Left lobe of liver (tissue), 2 donors: ENCODE measurements around the gene BRSK2. TPM values are rescaled to one million over a fixed set of nuclear protein-coding genes. Genes with fewer than 3 reads are reported as not detected.

Experiments
- ATAC-seq: fragments of 200-7000 bp; cut with Tn5 transposase; one replicate; pipeline ENCODE4 v1.9.1; 2020; ENCODE audit warnings: mild to moderate bottlenecking, moderate library complexity
- DNase-seq: peaks from one replicate; pipeline ENCODE4 v3.0.0-alpha.2; 2020; ENCODE audit warnings: low spot score
- total RNA-seq: library from RNA; stranded (reverse); gene quantifications from one replicate; pipeline ENCODE4 v1.2.1, GENCODE V29; 2021
- donor health status: DM: no; HTN: no; CAD: no; lungs with moderate emphysema.
- donor health status: DM: no; HTN: yes; CAD: no.

The BRSK2 gene
- total RNA-seq, 1 donor from 2014 or later: 0.18 TPM

DNA sequence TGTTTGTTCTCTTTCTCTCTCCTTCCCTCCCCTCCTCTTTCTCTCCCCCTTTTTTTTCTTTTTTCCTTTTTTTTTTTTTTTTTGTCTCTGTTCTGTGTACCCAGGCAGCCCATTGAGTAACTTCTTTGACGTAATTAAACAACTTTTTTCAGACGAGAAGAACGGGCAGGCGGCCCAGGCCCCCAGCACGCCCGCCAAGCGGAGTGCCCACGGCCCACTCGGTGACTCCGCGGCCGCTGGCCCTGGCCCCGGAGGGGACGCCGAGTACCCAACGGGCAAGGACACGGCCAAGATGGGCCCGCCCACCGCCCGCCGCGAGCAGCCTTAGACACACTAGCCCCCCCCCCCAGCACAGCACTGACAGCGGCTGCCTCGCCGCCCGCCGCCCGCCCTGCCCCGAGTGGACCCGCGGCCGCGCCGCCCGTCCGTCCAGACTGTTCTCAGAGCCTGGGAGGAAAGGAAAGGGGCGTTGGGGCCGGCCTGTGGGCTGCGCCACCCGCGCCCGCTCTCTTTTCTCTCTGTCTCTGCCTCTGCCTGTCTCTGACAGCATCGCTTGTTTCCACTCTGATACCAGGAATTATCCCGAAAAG lies 70.8 kb downstream of the BRSK2 start:
- ATAC-seq (peak; percentile 40), DNase-seq (no peak)

- no peak for DNase-seq
Measured at GRCh38 chr11:1460986-1461825, 71.5 kb downstream of the BRSK2 start.

GRCh38 chr11:1461826-1462697 lies 72.3 kb downstream of the BRSK2 start:
- ATAC-seq (no peak), DNase-seq (no peak)

More at GRCh38 chr11:1460986-1461825, 71.5 kb downstream of the BRSK2 start:
- no peak for ATAC-seq

- DNase-seq (no peak), ATAC-seq (no peak)
Measured at GRCh38 chr11:1462698-1462975, 72.9 kb downstream of the BRSK2 start.

GRCh38 chr11:1463056-1463455 lies 73.3 kb downstream of the BRSK2 start:
- DNase-seq: no peak
- ATAC-seq: no peak

DNA sequence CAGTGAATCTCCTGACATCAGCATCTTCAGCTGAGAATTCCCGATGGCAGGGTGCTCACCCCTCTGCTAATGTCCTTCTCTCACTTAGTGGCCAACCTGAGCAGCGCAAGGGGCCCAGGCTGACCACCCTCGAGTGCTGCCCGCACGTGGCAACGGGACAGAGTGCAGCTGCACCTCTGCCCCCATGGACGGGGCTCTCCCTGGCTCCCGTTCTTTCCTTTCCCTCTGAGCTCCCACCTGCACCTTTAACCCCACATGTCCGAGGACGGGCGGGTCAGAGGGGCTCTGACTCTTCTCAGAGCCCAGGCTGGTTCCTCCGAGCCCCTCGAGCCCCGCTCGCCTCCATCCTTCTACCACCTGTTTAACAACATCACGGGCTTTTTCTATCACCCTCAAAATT lies 77.0 kb downstream of the BRSK2 start:
- DNase-seq (no peak), ATAC-seq (no peak)

- ATAC-seq (no peak), DNase-seq (no peak)
Measured at GRCh38 chr11:1467270-1467669, 77.5 kb downstream of the BRSK2 start.

- ATAC-seq: peak; percentile 40
- no peak for DNase-seq
Measured at GRCh38 chr11:1468002-1468401, 78.3 kb downstream of the BRSK2 start.

DNA sequence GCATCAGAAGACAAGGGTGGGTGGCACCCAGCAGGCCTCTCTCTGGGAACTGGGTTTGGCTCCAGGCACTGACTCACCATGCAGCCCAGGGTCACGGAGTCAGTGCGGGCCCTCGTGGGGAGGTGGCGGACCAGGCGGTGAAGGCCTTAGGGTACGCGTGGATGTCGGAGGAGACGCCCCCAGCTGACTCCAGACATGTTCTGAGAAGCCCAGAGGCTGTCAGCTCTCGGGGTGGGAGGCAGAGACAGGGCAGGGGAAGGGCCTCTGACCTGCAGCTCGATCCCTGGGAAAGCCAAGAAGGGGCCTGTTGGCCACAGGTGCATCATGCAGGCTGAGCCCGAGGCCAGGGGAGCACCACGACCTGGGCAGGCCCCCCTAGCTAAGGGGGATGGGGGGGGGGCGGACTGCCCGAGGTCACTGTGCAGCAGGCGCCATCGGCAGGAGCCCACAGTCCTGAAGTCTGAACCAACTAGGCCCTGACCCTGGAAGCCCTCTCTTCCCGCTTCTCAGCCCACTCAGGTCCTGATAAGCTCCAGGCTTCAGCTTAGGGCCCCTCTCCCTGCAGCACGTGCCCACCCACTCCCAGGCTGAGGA lies 78.8 kb downstream of the BRSK2 start:
- DNase-seq (no peak), ATAC-seq (no peak)

DNA sequence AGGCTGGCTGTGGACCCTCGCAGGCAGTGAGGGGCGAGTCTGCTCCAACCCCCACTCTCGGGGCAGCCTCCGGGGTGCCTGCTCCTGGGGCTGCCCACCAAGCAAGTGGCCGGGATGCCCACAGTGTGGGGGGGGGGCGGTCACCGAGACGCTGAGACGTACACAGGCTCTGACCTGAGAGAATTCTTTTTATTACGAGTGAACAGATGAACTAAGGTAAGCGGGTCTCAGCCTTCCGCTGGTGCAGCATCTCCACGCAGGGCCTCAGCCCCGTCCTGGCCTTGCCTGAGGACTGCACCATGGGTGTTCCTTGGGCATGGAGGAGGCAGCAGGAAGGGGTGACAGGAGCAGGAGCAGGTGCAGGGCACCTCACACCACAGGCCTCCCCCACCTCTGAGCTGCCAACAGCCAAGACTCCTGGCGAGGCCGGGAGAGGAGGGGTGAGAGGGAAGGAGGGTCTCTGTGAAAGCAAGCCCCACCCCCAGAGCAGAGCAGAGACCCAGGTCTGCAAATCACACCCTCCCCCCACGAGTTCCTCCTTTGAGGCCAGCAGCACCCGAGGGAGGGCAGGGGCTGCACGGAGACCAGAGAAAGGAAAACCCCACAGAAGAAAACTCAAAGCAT lies 79.7 kb downstream of the BRSK2 start:
- DNase-seq: no peak

DNA sequence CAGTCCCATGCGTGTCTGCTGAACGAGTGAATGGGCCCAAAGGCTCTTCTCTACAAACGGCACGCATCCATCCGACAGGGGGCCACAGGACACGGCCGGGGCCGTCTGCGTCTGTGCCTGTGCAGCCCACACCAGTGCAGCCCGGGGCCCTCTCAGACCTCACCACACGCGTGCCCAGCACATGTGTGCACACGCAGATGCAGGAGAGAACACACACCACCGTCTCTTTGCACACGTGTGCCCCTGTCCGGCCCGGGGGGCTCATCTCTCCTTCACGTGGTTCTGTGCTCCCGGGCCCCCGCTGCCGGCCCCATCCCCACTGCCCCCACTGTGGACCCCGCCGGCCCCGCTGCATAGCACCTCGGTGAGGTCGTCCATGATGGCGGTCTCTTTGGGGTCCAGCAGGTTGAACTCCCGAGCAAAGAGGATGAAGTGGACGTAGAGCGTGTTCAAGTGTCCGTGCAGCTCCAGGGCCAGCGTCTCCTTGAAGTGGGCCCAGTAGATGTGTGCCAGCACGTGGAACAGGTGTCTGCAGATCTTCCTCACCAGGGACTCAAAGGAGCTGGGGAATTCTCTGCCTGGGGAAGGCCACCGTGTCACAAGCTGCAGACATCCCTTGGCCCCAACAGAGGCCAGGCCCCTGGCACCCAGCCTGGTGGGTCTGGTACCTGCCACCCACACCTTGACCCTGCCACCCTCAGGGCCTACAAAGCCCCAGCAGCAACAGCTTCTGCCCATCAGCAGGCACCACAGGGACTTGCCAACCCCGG lies 80.4 kb downstream of the BRSK2 start:
- ATAC-seq (no peak), DNase-seq (no peak)

More for the DNA sequence above, 79.7 kb downstream of the BRSK2 start:
- no peak for ATAC-seq

DNA sequence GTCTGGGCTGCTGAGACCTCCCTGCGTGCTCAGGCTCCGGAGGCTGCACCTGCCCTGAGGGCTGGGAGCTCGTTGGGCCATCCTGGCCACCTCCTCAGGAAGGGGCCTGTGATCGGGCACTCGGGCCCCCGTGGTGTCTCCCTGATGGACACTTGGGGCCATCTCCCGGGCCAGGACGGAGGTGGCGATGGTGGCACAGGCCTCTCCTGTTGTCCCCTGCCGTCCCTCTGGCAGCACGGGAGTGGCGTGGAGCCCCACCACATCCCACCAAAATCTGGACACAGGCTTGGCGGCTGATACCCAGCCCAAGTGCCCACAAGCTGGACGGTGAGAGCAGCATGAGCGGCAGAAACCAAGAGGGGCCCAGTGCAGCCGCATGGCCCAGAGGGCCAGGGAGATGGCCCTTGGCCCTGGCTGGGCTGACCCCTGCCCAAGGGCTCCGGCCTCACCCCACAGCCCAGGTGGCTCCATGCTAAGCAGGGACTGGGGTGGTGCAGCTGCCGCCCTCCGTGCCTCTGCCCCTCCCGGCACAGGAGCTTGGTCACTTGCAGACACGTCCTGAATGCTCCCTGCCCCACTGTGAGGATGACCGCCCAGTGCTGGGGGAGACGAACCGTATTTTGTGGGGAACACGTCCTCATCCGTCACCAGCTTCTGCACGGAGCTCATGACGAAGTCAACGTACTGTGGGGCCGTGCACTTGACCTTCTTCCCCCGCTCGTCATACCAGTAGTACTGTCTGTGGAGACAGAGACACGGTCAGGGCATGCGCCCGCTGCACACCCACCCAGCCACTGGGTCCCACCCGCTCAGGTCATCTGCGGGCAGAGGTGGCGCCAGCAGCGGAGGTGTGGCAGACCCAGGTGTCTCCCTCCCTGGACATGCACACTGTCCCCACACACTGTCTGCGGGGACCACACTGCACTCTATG lies 81.2 kb downstream of the BRSK2 start:
- DNase-seq (no peak), ATAC-seq (no peak)

DNA sequence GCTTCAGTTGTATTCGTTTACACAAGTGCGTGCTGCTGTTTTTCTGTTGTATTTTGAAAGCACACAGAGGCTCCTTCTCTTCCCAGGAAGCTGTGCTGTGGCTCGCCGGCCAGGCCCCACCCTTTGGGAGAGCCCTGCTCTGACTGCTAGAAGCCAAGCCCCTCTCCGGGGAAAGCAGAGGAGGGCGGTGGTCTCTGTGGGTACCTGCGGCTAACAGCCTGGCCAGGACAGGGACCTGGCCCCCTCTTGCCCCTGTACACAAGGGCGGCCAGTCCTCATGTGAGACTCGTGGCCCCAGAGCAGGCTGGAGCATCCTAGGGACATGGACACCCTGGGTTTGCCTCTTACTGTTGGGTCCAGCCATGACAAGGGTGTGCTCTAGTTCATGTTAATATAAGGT lies 82.0 kb downstream of the BRSK2 start:
- DNase-seq (no peak), ATAC-seq (no peak)

DNA sequence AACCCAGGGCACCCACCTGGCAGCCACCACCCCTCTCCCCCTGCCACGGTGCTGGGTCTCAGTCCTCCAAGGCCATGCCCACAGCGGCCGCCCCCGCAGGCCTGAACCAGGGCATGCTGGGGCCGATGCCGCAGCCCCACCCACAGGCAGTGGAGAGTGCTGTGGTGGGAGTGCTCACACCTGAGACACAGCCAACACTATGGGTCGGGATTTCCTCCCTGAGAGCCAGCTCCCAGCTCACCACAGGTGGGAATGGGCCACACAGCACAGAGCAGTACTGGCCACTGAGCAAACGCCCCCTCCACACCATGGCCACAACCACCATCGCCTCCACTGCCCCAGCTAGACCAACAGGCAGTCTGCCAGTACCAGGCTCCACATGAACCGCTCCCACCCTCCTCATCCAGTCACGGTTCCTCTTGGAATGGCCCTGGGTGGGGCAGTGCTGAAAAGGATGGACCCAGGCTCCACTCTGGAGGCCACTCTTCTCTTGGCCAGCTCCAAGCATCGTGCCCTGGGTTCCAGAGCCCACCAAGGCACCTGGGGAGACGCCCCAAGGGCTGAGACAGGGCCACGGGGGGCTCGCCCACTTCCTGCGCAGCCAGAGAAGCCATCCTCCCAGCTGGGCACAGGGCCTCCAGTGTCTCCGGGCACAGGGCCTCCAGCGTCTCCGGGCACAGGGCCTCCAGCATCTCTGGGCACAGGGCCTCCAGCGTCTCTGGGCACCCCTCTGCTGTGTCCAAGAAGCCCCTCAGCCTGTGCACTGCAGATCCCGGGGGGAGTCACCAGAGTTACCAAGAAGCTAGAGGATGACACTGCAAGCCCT lies 82.7 kb downstream of the BRSK2 start:
- DNase-seq (no peak), ATAC-seq (no peak)

GRCh38 chr11:1473011-1473628 lies 83.4 kb downstream of the BRSK2 start:
- DNase-seq: no peak
- no peak for ATAC-seq

DNA sequence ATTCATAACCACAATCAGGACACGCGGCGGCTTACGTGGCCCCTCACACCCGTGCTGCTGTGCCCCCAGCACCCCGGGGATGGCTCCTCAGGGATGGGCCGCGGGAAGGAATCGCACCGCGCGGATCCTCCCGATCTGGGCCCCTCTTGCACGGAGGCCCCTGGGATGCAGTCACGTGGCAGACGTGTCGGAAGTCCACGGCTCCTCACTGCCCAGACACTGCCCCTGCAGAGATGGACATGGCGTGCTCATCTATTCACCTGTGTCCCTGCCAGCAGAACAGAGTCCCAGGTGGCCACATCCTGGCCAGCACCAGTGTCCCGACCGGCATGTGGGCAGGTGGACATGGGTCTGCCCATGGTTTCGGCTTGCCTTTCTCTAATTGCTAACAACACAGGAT lies 84.1 kb downstream of the BRSK2 start:
- no peak for DNase-seq
- no peak for ATAC-seq

DNA sequence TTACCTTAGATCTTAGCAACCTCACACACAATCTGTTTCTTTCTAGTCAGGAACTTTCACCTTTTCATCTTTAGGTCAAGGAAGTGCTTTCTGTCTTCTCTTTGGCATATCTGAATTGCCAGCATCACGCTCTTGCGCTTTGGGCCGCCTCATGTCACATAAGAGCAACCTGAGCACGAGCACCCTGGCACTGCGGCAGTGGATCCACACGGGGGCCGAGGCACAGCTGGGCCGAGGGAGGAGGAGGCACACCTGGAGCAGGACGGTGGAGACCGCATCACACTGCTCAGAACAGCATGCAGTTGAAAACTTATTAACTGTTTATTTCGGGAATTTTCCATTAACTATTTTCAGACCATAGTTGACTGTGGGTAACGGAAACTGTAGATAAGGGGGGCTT lies 86.1 kb downstream of the BRSK2 start:
- DNase-seq (no peak), ATAC-seq (no peak)
